ENCODE measurements around the gene MAP3K10. TPM values are rescaled to one million over a fixed set of nuclear protein-coding genes. Genes with fewer than 3 reads are reported as not detected.

Gene MAP3K10
- total and polyA plus RNA-seq, 9 of the 15 experiments (the other 6 are each of a cell fraction or from before 2014, with no cell fraction given): 0.01 to 8.0 (median 2.7) TPM; not detected in 1

DNA sequence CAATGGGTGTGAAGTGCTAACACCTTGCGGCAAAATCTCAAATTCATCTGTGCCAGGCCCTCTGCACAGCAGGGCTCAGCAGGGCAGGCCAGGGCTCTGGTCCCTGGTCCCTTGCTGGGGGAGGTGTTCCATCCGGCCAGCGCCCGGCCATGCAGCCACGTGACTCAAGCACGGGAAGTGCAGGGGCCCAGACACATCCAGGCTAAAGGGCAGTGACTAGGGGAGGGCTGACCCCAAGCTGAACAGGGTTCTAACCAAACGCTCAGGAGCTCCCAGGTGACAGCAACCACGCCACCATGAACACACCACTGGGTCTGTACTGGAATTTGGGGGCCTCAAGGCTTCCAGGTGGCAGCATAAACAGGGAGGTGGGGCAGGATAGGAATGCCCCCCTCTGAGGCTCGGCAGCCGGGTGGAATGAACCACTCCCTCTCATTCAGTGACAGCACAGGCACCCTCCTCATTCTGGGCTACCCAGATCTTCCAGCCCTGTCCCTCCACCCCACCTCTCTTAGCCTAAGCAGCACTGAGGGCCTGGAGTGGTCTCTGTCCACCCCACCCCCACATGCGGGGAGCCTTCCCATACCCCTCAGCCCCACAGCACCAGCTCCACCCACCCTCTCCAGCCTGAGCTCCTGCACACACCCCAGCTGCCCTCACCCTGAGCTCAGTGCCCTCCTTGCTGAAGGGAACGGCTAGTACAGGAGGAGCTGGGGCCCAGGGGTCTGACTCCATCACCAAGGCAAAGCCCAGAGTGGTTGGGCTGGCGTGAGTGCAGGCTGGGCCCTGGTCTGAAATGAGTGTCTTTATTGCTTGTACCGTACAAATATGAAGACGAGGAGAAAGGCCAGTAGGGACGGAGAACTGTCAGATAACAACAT lies 40.6 kb downstream of the MAP3K10 start (continued):
- TF ChIP-seq, protein P1, sequence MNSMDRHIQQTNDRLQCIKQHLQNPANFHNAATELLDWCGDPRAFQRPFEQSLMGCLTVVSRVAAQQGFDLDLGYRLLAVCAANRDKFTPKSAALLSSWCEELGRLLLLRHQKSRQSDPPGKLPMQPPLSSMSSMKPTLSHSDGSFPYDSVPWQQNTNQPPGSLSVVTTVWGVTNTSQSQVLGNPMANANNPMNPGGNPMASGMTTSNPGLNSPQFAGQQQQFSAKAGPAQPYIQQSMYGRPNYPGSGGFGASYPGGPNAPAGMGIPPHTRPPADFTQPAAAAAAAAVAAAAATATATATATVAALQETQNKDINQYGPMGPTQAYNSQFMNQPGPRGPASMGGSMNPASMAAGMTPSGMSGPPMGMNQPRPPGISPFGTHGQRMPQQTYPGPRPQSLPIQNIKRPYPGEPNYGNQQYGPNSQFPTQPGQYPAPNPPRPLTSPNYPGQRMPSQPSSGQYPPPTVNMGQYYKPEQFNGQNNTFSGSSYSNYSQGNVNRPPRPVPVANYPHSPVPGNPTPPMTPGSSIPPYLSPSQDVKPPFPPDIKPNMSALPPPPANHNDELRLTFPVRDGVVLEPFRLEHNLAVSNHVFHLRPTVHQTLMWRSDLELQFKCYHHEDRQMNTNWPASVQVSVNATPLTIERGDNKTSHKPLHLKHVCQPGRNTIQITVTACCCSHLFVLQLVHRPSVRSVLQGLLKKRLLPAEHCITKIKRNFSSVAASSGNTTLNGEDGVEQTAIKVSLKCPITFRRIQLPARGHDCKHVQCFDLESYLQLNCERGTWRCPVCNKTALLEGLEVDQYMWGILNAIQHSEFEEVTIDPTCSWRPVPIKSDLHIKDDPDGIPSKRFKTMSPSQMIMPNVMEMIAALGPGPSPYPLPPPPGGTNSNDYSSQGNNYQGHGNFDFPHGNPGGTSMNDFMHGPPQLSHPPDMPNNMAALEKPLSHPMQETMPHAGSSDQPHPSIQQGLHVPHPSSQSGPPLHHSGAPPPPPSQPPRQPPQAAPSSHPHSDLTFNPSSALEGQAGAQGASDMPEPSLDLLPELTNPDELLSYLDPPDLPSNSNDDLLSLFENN (IDR thresholded peaks at IDR 0.05; ENCODE audit: low read depth in 2 of 2, low read length in 2 of 2): no peak
- TF ChIP-seq ATF7 (IDR thresholded peaks at IDR 0.05) (peak; percentile 50; the same call in 1 of the 2 replicates), L3MBTL2 (IDR thresholded peaks at IDR 0.05) (peak; percentile 77), U2AF2 (optimal IDR thresholded peaks at IDR 0.05; ENCODE audit: low read depth, low read length) (no peak), MAFG (tag; conservative IDR thresholded peaks at IDR 0.05) (no peak), ETV1 (tag; conservative IDR thresholded peaks at IDR 0.05; ENCODE audit: low read depth) (peak; percentile 85), ESRRA (IDR thresholded peaks at IDR 0.05; ENCODE audit: borderline replicate concordance, low read depth) (no peak), CEBPB (tag; IDR thresholded peaks at IDR 0.05) (no peak), NCOA1 (IDR thresholded peaks at IDR 0.05; ENCODE audit: low read depth) (0 out of 2 replicates have a peak, but pooled peaks have one; percentile 26), TBL1XR1 (IDR thresholded peaks at IDR 0.05; ENCODE audit: low read length in 2 of 2) (no peak), MEF2A (IDR thresholded peaks at IDR 0.05; ENCODE audit: control insufficient read depth, low read depth, low read length) (no peak), SOX6 (IDR thresholded peaks at IDR 0.05) (peak; percentile 55), RBM34 (IDR thresholded peaks at IDR 0.05; ENCODE audit: borderline replicate concordance, insufficient read depth, low read length) (no peak), ZNF354B (CRISPR knock-in tag; IDR thresholded peaks at IDR 0.05) (no peak), NR2C2 (CRISPR knock-in tag; IDR thresholded peaks at IDR 0.05) (no peak), NR2C2 (tag; IDR thresholded peaks at IDR 0.05) (peak; percentile 94), SMAD4 (CRISPR knock-in tag; conservative IDR thresholded peaks at IDR 0.05) (peak; percentile 68; the same call in 1 of the 2 replicates), JUN (IDR thresholded peaks at IDR 0.05; ENCODE audit: borderline replicate concordance, low read depth, low read length) (peak; percentile 18; the same call in 1 of the 2 replicates), JUN (CRISPR knock-in tag; IDR thresholded peaks at IDR 0.05; ENCODE audit: borderline replicate concordance) (no peak), KDM2B (CRISPR knock-in tag; IDR thresholded peaks at IDR 0.05) (no peak), EZH2 (IDR thresholded peaks at IDR 0.05; ENCODE audit: borderline replicate concordance, low read depth, low read length) (no peak), BHLHE40 (IDR thresholded peaks at IDR 0.05; ENCODE audit: low read length) (peak; percentile 93)
- TF ChIP-seq, protein P2, sequence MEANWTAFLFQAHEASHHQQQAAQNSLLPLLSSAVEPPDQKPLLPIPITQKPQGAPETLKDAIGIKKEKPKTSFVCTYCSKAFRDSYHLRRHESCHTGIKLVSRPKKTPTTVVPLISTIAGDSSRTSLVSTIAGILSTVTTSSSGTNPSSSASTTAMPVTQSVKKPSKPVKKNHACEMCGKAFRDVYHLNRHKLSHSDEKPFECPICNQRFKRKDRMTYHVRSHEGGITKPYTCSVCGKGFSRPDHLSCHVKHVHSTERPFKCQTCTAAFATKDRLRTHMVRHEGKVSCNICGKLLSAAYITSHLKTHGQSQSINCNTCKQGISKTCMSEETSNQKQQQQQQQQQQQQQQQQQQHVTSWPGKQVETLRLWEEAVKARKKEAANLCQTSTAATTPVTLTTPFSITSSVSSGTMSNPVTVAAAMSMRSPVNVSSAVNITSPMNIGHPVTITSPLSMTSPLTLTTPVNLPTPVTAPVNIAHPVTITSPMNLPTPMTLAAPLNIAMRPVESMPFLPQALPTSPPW (CRISPR knock-in tag; IDR thresholded peaks at IDR 0.05): peak; percentile 75

Data from K562 (cell line).